LNCaP clone FGC (cell line): Measurements from ENCODE around the gene CDK6.

Experiments used
- DNase-seq: peaks from one replicate; pipeline ENCODE4 v3.0.0-alpha.2; 2011; ENCODE audit warnings: low read depth
- H3K4me3 ChIP-seq: 2 replicates; pipeline ENCODE4 v1.5.1; 2011; ENCODE audit warnings: mild to moderate bottlenecking, low read depth, low read length, control low read depth
- TF ChIP-seq, protein P1 (sequence below): IDR thresholded peaks from 2 replicates; pipeline ENCODE4 v1.5.1; 2012; ENCODE audit warnings: mild to moderate bottlenecking; ENCODE audit not compliant: control insufficient read depth, insufficient read depth; ENCODE audit errors: extremely low read depth

The CDK6 gene

DNA sequence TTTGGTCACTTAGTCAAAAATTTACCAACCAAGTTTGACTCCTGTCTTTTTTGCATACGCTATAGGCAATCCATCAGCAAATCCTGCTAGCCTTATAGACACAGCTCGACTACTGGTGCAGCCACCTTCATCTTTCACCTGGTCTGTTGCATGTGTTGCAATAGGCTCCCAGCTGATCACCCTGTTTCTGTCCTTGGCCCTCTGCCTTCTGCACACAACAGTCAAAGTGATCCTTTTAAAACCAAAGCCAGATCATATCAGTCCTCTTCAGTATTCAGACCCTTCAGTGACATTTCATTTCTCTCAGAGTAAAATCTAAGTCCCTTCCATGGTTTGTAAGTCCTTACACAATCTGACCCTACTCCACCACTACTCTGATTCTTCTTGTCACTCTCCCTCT, 10.9 kb upstream of the CDK6 start:
- H3K4me3 ChIP-seq: no peak overlapping the region
- TF ChIP-seq, protein P1, sequence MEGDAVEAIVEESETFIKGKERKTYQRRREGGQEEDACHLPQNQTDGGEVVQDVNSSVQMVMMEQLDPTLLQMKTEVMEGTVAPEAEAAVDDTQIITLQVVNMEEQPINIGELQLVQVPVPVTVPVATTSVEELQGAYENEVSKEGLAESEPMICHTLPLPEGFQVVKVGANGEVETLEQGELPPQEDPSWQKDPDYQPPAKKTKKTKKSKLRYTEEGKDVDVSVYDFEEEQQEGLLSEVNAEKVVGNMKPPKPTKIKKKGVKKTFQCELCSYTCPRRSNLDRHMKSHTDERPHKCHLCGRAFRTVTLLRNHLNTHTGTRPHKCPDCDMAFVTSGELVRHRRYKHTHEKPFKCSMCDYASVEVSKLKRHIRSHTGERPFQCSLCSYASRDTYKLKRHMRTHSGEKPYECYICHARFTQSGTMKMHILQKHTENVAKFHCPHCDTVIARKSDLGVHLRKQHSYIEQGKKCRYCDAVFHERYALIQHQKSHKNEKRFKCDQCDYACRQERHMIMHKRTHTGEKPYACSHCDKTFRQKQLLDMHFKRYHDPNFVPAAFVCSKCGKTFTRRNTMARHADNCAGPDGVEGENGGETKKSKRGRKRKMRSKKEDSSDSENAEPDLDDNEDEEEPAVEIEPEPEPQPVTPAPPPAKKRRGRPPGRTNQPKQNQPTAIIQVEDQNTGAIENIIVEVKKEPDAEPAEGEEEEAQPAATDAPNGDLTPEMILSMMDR: no peak
- DNase-seq: no peak

DNA sequence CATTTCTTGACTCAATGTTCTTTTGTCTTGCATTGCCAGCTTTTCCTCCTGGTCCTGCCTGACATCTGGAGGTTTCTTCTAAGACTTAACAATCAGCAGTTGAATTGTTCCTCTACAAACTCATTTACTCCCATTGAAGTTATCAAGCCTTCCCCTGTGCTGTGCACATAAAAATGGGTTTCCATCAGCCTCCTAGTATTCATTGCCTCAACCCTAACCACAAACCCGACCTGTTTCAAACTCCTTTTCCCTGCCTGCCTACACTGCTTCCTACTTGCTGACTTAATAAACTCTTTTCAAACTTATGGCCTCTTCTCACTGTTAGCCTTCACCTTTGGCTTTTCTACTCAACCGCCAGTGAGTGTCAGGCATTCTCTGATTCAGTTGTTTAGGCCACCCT, 9.4 kb upstream of the CDK6 start:
- TF ChIP-seq, protein P1: no peak
- DNase-seq: no peak
- no peak overlapping the region for H3K4me3 ChIP-seq

DNA sequence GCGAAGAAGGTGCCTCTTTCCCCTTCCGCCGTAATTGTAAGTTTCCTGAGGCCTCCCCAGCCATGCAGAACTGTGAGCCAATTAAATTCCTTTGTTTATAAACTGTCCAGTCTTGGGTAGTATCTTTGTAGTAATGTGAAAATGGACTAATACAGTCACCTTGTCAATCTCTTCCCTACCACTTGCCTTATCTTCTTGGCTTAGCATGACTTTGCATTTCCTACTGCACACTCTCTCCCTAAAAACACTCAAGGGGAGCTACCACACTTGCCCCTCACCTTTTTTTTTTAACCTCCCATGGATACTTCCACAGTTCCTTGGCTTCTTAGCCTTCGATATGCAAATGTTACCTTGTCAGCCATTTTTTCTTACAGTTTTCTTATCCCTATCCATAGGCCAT, 7.4 kb upstream of the CDK6 start:
- DNase-seq: no peak
- H3K4me3 ChIP-seq: no peak overlapping the region
- TF ChIP-seq, protein P1: no peak

DNA sequence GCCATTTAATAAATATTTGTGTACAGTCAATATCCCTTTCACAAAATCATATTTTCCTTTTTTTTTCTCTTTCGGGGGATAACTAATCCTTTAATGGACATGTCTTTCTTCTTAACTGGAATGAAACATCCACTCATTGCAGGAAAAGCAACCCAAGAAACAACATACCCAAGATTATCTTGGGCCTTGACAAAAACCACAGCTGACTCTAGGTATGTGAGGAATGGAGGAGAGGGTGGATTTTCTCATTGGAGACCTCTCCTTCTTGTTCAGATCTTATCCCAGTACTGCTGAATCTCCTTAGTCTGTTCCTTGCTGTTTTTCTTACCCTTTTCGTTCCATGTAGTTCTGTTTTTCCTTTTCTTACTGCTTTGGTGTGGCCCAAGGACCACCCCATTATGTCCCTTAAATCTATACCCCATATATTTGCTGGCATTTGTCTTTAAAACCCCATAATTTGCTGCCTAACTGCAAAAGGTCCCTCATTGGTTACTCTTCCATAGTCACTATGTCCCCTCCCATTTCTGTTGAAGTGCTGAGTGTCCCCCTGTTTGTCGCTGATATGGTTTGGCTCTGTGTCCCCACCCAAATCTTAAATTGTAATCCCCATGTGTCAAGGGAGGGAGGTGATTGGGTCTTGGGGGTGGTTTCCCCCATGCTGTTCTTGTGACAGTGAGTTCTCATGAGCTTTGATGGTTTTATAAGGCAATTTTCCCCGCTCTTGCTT, 6.8 kb upstream of the CDK6 start:
- no peak for DNase-seq
- TF ChIP-seq, protein P1: no peak
- H3K4me3 ChIP-seq: no peak overlapping the region

DNA sequence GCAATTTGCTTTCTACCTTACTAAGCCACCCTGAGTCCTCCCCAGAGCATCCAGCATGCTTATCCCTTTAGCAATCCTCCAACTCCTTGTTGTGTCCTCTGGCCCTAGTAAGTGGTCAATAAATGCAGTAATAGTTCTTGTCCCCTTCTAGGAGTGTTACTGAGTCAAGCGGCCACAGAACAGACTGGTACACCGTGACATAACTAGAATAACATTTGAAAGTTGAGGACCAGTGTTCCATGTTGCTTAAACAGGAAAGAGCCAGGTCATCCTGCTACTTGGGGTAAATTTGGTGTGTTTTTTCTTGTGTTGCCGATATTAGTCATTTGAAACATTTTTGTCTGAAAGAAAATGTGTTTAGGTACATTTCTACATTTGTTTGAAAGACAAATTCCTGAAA, 4.8 kb upstream of the CDK6 start:
- TF ChIP-seq, protein P1: no peak

DNA sequence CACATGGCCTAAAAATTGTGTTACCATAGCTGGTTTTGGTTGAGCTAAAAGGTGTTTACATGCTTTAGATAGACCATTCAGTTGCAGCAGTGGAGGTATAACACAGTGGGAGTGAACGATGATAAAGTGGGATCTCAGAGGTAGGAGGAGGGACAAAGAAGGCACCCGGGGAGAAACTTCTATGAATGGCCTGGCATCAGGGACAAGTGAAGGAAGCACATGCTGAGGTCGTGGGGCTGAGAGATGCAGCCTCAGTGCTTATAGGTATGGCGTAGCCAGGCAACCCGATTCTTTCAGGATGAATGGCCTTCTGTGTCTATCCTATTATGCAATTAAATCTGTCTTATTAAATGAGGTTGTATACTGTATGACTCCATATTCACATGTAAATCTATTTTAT, 3.9 kb upstream of the CDK6 start:
- TF ChIP-seq, protein P1: no peak
- no peak overlapping the region for H3K4me3 ChIP-seq
- no peak for DNase-seq

More for the DNA sequence above, 4.8 kb upstream of the CDK6 start:
- no peak for DNase-seq
- no peak overlapping the region for H3K4me3 ChIP-seq

DNA sequence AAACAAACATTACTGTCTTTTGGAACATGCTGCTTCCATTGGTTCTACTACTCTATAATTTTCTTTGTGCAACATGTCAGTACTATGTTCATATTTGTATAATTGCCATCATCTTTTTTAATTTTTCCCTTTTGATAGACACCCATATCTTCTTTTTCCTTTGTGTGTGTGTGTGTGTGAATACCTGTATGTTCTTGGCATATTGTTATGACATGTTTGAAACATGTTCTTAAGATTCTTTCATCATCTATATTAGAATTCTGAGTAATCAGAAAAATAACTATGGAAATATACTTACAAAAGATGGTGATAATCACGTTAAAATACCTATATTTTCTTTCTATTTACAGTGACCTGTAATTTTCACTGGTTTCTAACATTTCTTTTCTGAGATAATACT, 3.5 kb upstream of the CDK6 start:
- TF ChIP-seq, protein P1: no peak
- no peak for DNase-seq
- no peak overlapping the region for H3K4me3 ChIP-seq
